Measurements from ENCODE around the gene FAM149A. TPM values are rescaled to one million over a fixed set of nuclear protein-coding genes. Genes with fewer than 3 reads are reported as not detected.

FAM149A gene
- polyA plus RNA-seq, 3 donors: not detected

- no peaks in the 10 kb centered on the region for H3K4me1 Mint-ChIP-seq
These were observed 27.4 kb downstream of the FAM149A start for GRCh38 chr4:186131935-186132334.

GRCh38 chr4:186132577-186133242 is 28.2 kb downstream of the FAM149A start:
- no peaks in the 10 kb centered on the region for H3K9me3 ChIP-seq (replicated peaks in 1 of 2; ENCODE audit: control insufficient read depth in 1 of 2, insufficient read depth in 1 of 2, low read length in 2 of 2)
- Mint-ChIP-seq H3K36me3 (no peaks in the 10 kb centered on the region), H3K4me1 (no peaks in the 10 kb centered on the region), H3K9me3 (no peaks in the 10 kb centered on the region), H3K27me3 (ENCODE audit: low read depth in 3 of 3) (peaks cover 2 to 5% (median 3%) of the 10 kb centered on the region in 3 donors), H3K4me3 (no peak overlapping the region), H3K27ac (no peak overlapping the region)
- no peak for TF ChIP-seq CTCF (IDR thresholded peaks at IDR 0.05)
- H3K27me3 ChIP-seq (ENCODE audit: control insufficient read depth in 2 of 2, insufficient read depth in 2 of 2, low read length in 2 of 2): no peaks in the 10 kb centered on the region
- H3K9ac ChIP-seq (ENCODE audit: insufficient read depth, low read length, poor library complexity, severe bottlenecking): no peak overlapping the region
- no peaks in the 10 kb centered on the region for H3K4me1 ChIP-seq (ENCODE audit: control insufficient read depth in 1 of 2, insufficient read depth in 2 of 2, low read length in 2 of 2)
- no peaks in the 10 kb centered on the region for H3K36me3 ChIP-seq (replicated peaks in 1 of 2; ENCODE audit: control insufficient read depth in 1 of 2, insufficient read depth in 2 of 2, low read length in 2 of 2)
- no peak overlapping the region for H3K4me2 ChIP-seq (replicated peaks; ENCODE audit: extremely low read depth, low read length, poor library complexity, severe bottlenecking)
- intact Hi-C loops (cut with micrococcal nuclease): no loop called here
- no peak for DNase-seq
- H3K79me2 ChIP-seq (ENCODE audit: insufficient read depth, low read length): no peaks in the 10 kb centered on the region
- H3K4me3 ChIP-seq (replicated peaks in 1 of 3; ENCODE audit: low read depth in 2 of 3, low read length in 3 of 3): no peak overlapping the region
- H4K20me1 ChIP-seq (ENCODE audit: insufficient read depth, low read length): no peaks in the 10 kb centered on the region
- H3K27ac ChIP-seq (ENCODE audit: low read depth in 1 of 2, low read length in 2 of 2): no peak overlapping the region
- 86% methylated on average over 1 of the region's 4 CpGs for WGBS (ENCODE audit: insufficient coverage)
- H2AFZ ChIP-seq (ENCODE audit: insufficient read depth, low read depth, low read length, poor library complexity, severe bottlenecking): no peak overlapping the region

More at GRCh38 chr4:186131935-186132334, 27.4 kb downstream of the FAM149A start:
- H3K79me2 ChIP-seq (ENCODE audit: insufficient read depth, low read length): no peaks in the 10 kb centered on the region
- TF ChIP-seq CTCF (IDR thresholded peaks at IDR 0.05): no peak
- Mint-ChIP-seq H3K36me3 (no peaks in the 10 kb centered on the region), H3K9me3 (no peaks in the 10 kb centered on the region), H3K27ac (no peak overlapping the region), H3K27me3 (ENCODE audit: low read depth in 3 of 3) (peaks cover 2 to 5% (median 3%) of the 10 kb centered on the region in 3 donors), H3K4me3 (no peak overlapping the region)
- H2AFZ ChIP-seq (ENCODE audit: insufficient read depth, low read depth, low read length, poor library complexity, severe bottlenecking): no peak overlapping the region
- H3K9ac ChIP-seq (ENCODE audit: insufficient read depth, low read length, poor library complexity, severe bottlenecking): no peak overlapping the region
- no peaks in the 10 kb centered on the region for H4K20me1 ChIP-seq (ENCODE audit: insufficient read depth, low read length)
- H3K27ac ChIP-seq (ENCODE audit: low read depth in 1 of 2, low read length in 2 of 2): no peak overlapping the region
- no peaks in the 10 kb centered on the region for H3K4me1 ChIP-seq (ENCODE audit: control insufficient read depth in 1 of 2, insufficient read depth in 2 of 2, low read length in 2 of 2)
- H3K9me3 ChIP-seq (replicated peaks in 1 of 2; ENCODE audit: control insufficient read depth in 1 of 2, insufficient read depth in 1 of 2, low read length in 2 of 2): no peaks in the 10 kb centered on the region
- no peak for DNase-seq
- no CpG with 5 or more reads among the region's 2 CpGs for WGBS (ENCODE audit: insufficient coverage)
- no peak overlapping the region for H3K4me2 ChIP-seq (replicated peaks; ENCODE audit: extremely low read depth, low read length, poor library complexity, severe bottlenecking)
- no peaks in the 10 kb centered on the region for H3K36me3 ChIP-seq (replicated peaks in 1 of 2; ENCODE audit: control insufficient read depth in 1 of 2, insufficient read depth in 2 of 2, low read length in 2 of 2)
- intact Hi-C loops (cut with micrococcal nuclease): no loop called here
- H3K27me3 ChIP-seq (ENCODE audit: control insufficient read depth in 2 of 2, insufficient read depth in 2 of 2, low read length in 2 of 2): no peaks in the 10 kb centered on the region
- no peak overlapping the region for H3K4me3 ChIP-seq (replicated peaks in 1 of 3; ENCODE audit: low read depth in 2 of 3, low read length in 3 of 3)
